Measurements from ENCODE around the gene STX5. TPM values are rescaled to one million over a fixed set of nuclear protein-coding genes. Genes with fewer than 3 reads are reported as not detected.

The STX5 gene
- total and polyA plus RNA-seq, 10 of the 15 experiments (the other 5 are each of a cell fraction or from before 2014, with no cell fraction given) = 3.8 to 35.4 (median 27.4) TPM

DNA sequence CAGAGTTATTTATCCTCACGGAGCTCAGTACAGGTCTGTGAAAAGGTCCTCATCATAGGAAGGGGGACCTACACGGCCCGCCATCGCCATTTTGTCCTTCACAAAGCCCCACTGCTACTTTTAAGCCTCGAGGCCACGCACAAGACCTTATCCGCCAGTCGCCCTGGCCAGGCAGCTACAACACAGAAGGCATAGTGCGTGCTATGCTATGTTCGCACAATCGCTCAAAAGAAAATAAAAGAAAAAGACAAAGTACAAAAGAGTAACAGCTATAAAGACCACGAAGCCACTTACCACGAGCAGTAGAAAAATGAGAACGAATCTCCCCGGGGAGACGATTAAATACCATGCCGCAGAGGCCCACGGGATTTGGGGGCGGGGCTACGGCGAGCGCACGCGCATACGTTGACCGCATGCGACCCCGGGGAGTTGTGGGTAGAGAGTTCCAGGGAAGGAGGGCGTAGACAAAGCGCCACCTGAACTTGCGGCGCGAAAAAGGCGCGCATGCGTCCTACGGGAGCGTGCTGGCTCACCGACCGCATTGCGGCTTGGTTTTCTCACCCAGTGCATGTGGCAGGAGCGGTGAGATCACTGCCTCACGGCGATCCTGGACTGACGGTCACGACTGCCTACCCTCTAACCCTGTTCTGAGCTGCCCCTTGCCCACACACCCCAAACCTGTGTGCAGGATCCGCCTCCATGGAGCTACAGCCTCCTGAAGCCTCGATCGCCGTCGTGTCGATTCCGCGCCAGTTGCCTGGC, 23.9 kb upstream of the STX5 start (continued):
- TF ChIP-seq RAD51 (IDR thresholded peaks at IDR 0.05) = peak; percentile 18; the same call in 1 of the 2 replicates
- no peak; the same call in 1 of the 2 replicates for TF ChIP-seq SMARCA5 (IDR thresholded peaks at IDR 0.05)
- peak in 1 of 2 experiments; percentile 42; a peak in 2 of 4 replicates for TF ChIP-seq EP300 (IDR thresholded peaks at IDR 0.05; ENCODE audit: borderline replicate concordance in 1 of 2, control insufficient read depth in 1 of 2, low read depth in 2 of 2, low read length in 2 of 2)
- TF ChIP-seq, protein P1, sequence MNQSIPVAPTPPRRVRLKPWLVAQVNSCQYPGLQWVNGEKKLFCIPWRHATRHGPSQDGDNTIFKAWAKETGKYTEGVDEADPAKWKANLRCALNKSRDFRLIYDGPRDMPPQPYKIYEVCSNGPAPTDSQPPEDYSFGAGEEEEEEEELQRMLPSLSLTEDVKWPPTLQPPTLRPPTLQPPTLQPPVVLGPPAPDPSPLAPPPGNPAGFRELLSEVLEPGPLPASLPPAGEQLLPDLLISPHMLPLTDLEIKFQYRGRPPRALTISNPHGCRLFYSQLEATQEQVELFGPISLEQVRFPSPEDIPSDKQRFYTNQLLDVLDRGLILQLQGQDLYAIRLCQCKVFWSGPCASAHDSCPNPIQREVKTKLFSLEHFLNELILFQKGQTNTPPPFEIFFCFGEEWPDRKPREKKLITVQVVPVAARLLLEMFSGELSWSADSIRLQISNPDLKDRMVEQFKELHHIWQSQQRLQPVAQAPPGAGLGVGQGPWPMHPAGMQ (IDR thresholded peaks at IDR 0.05; ENCODE audit: borderline replicate concordance) = peak; percentile 34; the same call in 1 of the 2 replicates
- TF ChIP-seq SKIL (IDR thresholded peaks at IDR 0.05; ENCODE audit: low read depth, poor library complexity, severe bottlenecking) = no peak
- no peak for TF ChIP-seq STAT3 (IDR thresholded peaks at IDR 0.05; ENCODE audit: low read depth, low read length)
- TF ChIP-seq MTA2 (IDR thresholded peaks at IDR 0.05; ENCODE audit: low read depth) = peak; percentile 43; the same call in 1 of the 2 replicates
- no peak for TF ChIP-seq CBX5 (IDR thresholded peaks at IDR 0.05; ENCODE audit: low read depth)
- TF ChIP-seq NKRF (conservative IDR thresholded peaks at IDR 0.05) = peak; percentile 94
- TF ChIP-seq SIX5 (IDR thresholded peaks at IDR 0.05; ENCODE audit: low read depth, low read length, severe bottlenecking) = peak; percentile 33
- no peak for TF ChIP-seq CEBPB (IDR thresholded peaks at IDR 0.05; ENCODE audit: borderline replicate concordance in 1 of 2, low read depth in 2 of 2, low read length in 2 of 2)
- no peak for TF ChIP-seq SMC3 (IDR thresholded peaks at IDR 0.05; ENCODE audit: borderline replicate concordance, low read length)
- peak; percentile 98 for TF ChIP-seq CBFB (IDR thresholded peaks at IDR 0.05; ENCODE audit: low read depth)
- TF ChIP-seq, protein P2, sequence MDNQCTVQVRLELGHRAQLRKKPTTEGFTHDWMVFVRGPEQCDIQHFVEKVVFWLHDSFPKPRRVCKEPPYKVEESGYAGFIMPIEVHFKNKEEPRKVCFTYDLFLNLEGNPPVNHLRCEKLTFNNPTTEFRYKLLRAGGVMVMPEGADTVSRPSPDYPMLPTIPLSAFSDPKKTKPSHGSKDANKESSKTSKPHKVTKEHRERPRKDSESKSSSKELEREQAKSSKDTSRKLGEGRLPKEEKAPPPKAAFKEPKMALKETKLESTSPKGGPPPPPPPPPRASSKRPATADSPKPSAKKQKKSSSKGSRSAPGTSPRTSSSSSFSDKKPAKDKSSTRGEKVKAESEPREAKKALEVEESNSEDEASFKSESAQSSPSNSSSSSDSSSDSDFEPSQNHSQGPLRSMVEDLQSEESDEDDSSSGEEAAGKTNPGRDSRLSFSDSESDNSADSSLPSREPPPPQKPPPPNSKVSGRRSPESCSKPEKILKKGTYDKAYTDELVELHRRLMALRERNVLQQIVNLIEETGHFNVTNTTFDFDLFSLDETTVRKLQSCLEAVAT (IDR thresholded peaks at IDR 0.05) = peak; percentile 94
- peak; percentile 92 for TF ChIP-seq ZNF687 (IDR thresholded peaks at IDR 0.05)
- TF ChIP-seq SUPT20H (IDR thresholded peaks at IDR 0.05; ENCODE audit: borderline replicate concordance, control insufficient read depth, low read depth, low read length) = no peak
- peak; percentile 90 for TF ChIP-seq IKZF1 (conservative IDR thresholded peaks at IDR 0.05)
